Astrocyte (in vitro differentiated cells and primary cell): ENCODE results near the gene MAT2A.

Experiments used
- EZH2 ChIP-seq: IDR thresholded peaks from 2 replicates; pipeline ENCODE4 v1.6.1; 2012; ENCODE audit warnings: mild to moderate bottlenecking, low read length, inconsistent platforms; ENCODE audit not compliant: insufficient read depth
- TF ChIP-seq, protein P1 (sequence below): IDR thresholded peaks from 2 replicates; pipeline ENCODE4 v1.5.1; 2011; ENCODE audit warnings: low read depth, mild to moderate bottlenecking, inconsistent platforms, low read length, moderate library complexity; ENCODE audit not compliant: insufficient read depth

DNA sequence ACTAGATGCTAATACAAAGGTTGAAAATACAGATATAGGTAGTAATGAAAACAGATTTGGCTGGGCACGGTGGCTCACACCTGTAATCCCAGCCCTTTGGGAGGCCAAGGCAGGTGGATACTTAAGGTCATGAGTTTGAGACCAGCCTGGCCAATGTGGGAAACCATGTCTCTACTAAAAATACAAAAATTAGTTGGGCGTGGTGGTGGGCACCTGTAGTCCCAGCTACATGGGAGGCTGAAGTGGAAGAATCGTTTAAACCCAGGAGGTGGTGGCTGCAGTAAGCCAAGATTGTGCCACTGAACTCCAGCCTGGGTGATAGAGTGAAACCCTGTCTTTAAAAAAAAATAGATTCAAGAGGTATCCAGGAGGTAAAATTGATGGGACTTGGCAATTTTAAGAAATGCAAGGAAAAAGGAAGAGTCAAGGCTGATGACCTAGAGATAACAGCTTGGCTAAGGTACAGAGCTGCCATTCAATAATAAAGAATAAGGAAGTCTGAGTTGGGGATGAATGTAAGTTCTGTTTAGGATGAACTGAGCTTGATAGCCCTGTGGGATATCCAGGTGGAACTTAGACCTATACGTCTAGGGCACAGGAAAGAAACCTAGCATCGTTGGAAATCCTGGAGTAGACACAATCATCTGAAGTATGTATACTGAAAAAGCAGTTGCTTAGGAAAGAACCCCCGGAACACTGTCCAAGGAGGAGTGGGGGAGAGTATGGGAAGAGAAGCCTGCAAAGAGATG, 9.1 kb downstream of the MAT2A start:
- TF ChIP-seq, protein P1, sequence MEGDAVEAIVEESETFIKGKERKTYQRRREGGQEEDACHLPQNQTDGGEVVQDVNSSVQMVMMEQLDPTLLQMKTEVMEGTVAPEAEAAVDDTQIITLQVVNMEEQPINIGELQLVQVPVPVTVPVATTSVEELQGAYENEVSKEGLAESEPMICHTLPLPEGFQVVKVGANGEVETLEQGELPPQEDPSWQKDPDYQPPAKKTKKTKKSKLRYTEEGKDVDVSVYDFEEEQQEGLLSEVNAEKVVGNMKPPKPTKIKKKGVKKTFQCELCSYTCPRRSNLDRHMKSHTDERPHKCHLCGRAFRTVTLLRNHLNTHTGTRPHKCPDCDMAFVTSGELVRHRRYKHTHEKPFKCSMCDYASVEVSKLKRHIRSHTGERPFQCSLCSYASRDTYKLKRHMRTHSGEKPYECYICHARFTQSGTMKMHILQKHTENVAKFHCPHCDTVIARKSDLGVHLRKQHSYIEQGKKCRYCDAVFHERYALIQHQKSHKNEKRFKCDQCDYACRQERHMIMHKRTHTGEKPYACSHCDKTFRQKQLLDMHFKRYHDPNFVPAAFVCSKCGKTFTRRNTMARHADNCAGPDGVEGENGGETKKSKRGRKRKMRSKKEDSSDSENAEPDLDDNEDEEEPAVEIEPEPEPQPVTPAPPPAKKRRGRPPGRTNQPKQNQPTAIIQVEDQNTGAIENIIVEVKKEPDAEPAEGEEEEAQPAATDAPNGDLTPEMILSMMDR, result no peak
- TF ChIP-seq EZH2, result no peak
